T-helper 1 cell (primary cell): Measurements from ENCODE around the gene TTC19.
"Not testable (repeated sequence)": the region's sequence is repeated elsewhere in the genome, so short reads cannot be mapped to it uniquely, and the experiment has no call there.

Experiments used
- DNase-seq, 5 donors: peaks; one replicate each; pipeline ENCODE4 v3.0.0-alpha.2; 2012 to 2020

The TTC19 gene

GRCh38 chr17:16036261-16036660, 36.6 kb downstream of the TTC19 start:
- no peak for DNase-seq

- no peak for DNase-seq
Observed at GRCh38 chr17:16037636-16038035, 38.0 kb downstream of the TTC19 start.

GRCh38 chr17:16040710-16041251, 41.2 kb downstream of the TTC19 start:
- no peak for DNase-seq

DNA sequence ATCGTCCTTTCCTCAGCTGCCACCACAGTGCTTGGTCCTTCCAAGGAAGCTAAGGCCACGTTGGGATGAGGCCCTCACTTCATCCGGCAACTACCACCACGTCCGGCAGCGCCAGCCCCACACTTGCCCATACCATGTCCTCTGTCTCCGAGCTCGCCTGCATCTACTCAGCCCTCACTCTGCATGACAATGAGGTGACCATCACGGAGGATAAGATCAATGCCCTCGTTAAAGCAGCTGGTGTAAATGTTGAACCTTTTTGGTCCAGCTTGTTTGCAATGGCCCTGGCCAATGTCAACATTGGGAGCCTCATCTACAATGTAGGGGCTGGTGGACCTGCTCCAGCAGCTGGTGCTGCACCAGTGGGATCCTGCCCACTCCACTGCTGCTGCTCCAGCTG, 44.9 kb downstream of the TTC19 start:
- DNase-seq, result no peak

GRCh38 chr17:16046966-16047365, 47.3 kb downstream of the TTC19 start:
- DNase-seq, result no peak

DNA sequence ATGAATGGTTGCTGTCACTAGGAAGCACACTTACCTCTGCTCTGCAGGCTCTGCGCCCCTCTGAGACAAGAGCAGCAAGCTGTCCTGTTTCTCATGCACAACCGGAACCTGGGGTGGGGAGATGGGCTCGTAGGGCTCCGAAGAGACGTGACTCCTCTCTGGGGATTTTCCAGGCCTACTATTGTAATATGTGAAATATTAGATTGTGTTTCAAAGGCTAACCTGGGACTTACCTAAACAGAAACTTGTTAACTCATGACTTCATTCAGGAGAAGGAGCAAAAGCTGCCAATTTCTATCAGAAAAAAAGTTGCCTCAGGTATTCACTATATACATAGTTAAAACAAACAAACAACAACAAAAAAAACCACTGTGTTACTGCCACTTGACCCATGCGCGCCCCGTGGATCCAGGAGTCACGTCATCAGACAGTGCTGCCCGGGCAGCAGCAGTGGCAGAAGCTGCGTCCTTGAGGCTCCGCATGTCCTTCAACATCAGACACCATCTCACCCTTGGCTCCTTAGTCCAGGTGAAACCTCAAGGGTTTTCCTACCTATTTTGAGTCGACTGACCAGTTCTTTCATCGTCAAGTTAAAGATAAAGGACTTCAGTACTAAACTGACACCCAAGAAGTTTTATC, 49.3 kb downstream of the TTC19 start:
- DNase-seq, result no peak

- no peak for DNase-seq
Observed at GRCh38 chr17:16050844-16051243, 51.2 kb downstream of the TTC19 start.

- no peak for DNase-seq
Observed at GRCh38 chr17:16052486-16052885, 52.9 kb downstream of the TTC19 start.

DNA sequence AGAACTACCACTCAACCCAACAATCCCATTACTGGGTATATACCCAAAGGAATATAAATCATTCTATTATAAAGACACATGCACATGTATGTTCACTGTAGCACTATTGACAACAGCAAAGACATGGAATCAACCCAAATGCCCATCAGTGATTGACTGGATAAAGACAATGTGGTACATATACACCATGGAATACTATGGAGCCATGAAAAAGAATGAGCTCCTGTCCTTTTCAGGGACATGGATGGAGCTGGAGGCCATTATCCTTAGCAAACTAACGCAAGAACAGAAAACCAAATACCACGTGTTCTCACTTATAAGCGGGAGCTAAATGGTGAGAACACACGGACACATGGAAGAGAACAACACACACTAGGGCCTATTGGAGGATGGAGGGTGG, 55.5 kb downstream of the TTC19 start:
- DNase-seq, result not testable (repeated sequence)

DNA sequence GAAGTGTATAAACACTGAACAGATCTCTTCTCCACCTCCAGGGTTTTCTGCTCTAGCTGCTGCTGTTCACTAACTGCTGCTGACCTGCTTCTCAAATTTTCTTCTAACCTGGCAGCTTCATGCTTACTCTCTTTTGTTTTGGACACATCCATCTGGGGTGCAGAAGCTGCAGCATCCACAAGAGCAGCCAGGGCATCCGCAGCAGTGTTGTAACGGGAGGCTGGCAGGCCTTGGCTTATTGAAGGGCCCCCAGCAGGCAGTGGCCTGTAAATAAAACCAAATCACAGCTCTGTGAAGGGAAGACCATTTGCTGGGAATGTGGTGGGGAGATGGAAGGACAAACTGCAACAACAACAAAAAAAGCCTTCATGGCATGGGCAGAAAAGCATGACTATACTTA, 62.0 kb downstream of the TTC19 start:
- DNase-seq, result no peak

- no peak for DNase-seq
Observed at GRCh38 chr17:16066125-16066524, 66.5 kb downstream of the TTC19 start.

DNA sequence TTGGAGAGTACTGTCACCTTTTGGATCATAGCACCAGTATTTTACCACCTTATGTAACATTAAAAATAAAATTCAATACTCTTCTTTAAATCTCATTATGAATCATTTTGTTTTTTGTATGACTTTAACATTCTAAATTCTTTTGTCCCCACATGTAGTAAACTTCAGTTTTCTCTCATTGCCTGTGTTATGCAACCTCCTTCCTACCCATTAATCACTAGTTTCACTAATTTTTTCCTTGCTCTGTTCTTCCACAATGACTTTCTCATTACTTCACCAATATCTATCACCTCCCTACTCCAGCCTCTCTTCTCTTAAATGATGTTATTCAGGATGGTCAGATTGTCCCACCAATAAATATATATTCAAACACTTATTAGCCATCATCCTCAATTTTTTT, 68.7 kb downstream of the TTC19 start:
- no peak for DNase-seq

- no peak for DNase-seq
Observed at GRCh38 chr17:16072031-16072430, 72.4 kb downstream of the TTC19 start.

- no peak for DNase-seq
Observed at GRCh38 chr17:16073845-16074244, 74.2 kb downstream of the TTC19 start.

- no peak for DNase-seq
Observed at GRCh38 chr17:16074423-16074822, 74.8 kb downstream of the TTC19 start.

- no peak for DNase-seq
Observed at GRCh38 chr17:16075949-16076348, 76.3 kb downstream of the TTC19 start.
